SK-N-SH treated with all-trans-retinoic acid at 6 μM for 48 hours (cell line): ENCODE results near the gene C1orf185.

ENCODE experiments used
- BACH2 ChIP-seq: fragments of 250-450 bp; sonication (Bioruptor Pico); IDR thresholded peaks from 2 replicates; pipeline ENCODE4 v1.9.0; 2021; ENCODE audit warnings: mild to moderate bottlenecking, borderline replicate concordance
- CREB5 ChIP-seq: fragments of 250-450 bp; sonication (Bioruptor Pico); IDR thresholded peaks from 2 replicates; pipeline ENCODE4 v1.5.1; 2020; ENCODE audit warnings: low read depth, mild to moderate bottlenecking, moderate library complexity
- CSDC2 ChIP-seq: fragments of 250-450 bp; sonication (Bioruptor Pico); IDR thresholded peaks from 2 replicates; pipeline ENCODE4 v1.5.0; 2020; ENCODE audit warnings: mild to moderate bottlenecking, moderate library complexity
- CSRNP3 ChIP-seq: fragments of 250-450 bp; sonication (Bioruptor Pico); IDR thresholded peaks from 2 replicates; pipeline ENCODE4 v1.5.1; 2021; ENCODE audit warnings: mild to moderate bottlenecking, moderate library complexity
- ESRRG ChIP-seq: fragments of 250-450 bp; sonication (Bioruptor Pico); IDR thresholded peaks from 2 replicates; pipeline ENCODE4 v1.6.1; 2021; ENCODE audit warnings: mild to moderate bottlenecking
- PATZ1 ChIP-seq: fragments of 250-450 bp; sonication (Bioruptor Pico); IDR thresholded peaks from 2 replicates; pipeline ENCODE4 v1.8.0; 2020; ENCODE audit warnings: mild to moderate bottlenecking, moderate library complexity, borderline replicate concordance
- POU6F1 ChIP-seq: fragments of 250-450 bp; sonication (Bioruptor Pico); IDR thresholded peaks from 2 replicates; pipeline ENCODE4 v1.8.0; 2021; ENCODE audit warnings: low read depth, mild to moderate bottlenecking, moderate library complexity, borderline replicate concordance
- PPARA ChIP-seq: fragments of 250-450 bp; sonication (Bioruptor Pico); IDR thresholded peaks from 2 replicates; pipeline ENCODE4 v1.5.0; 2020; ENCODE audit warnings: mild to moderate bottlenecking, borderline replicate concordance
- RARB ChIP-seq: fragments of 250-450 bp; sonication (Bioruptor Pico); IDR thresholded peaks from 2 replicates; pipeline ENCODE4 v1.8.0; 2021; ENCODE audit warnings: mild to moderate bottlenecking, moderate library complexity
- SNAI2 ChIP-seq: fragments of 250-450 bp; sonication (Bioruptor Pico); IDR thresholded peaks from 2 replicates; pipeline ENCODE4 v1.5.0; 2020; ENCODE audit warnings: mild to moderate bottlenecking, moderate library complexity
- ZFP3 ChIP-seq: fragments of 250-450 bp; sonication (Bioruptor Pico); IDR thresholded peaks from 2 replicates; pipeline ENCODE4 v1.5.0; 2020; ENCODE audit warnings: mild to moderate bottlenecking, moderate library complexity
- ZFP30 ChIP-seq: fragments of 450-650 bp; formaldehyde crosslinking; IDR thresholded peaks from 2 replicates; pipeline ENCODE4 v1.5.0; 2022; ENCODE audit warnings: mild to moderate bottlenecking, moderate library complexity
- ZNF8 ChIP-seq: fragments of 450-650 bp; formaldehyde crosslinking; IDR thresholded peaks from 2 replicates; pipeline ENCODE4 v1.5.0; 2020; ENCODE audit warnings: mild to moderate bottlenecking, moderate library complexity

GRCh38 chr1:51165540-51165939, 63.5 kb downstream of the C1orf185 start:
- TF ChIP-seq CSDC2 (no peak), RARB (CRISPR knock-in tag) (no peak), PATZ1 (CRISPR knock-in tag) (no peak), POU6F1 (CRISPR knock-in tag) (no peak), ZFP30 (CRISPR knock-in tag) (no peak), ZFP3 (CRISPR knock-in tag) (no peak), PPARA (CRISPR knock-in tag) (no peak), ZNF8 (CRISPR knock-in tag) (no peak), CREB5 (CRISPR knock-in tag) (no peak), CSRNP3 (no peak), ESRRG (CRISPR knock-in tag) (no peak), SNAI2 (no peak), BACH2 (no peak)
